Measurements from ENCODE around the gene ANXA1.
"Not testable (repeated sequence)": the region's sequence is repeated elsewhere in the genome, so short reads cannot be mapped to it uniquely, and the experiment has no call there.

ANXA1 gene, protein sequence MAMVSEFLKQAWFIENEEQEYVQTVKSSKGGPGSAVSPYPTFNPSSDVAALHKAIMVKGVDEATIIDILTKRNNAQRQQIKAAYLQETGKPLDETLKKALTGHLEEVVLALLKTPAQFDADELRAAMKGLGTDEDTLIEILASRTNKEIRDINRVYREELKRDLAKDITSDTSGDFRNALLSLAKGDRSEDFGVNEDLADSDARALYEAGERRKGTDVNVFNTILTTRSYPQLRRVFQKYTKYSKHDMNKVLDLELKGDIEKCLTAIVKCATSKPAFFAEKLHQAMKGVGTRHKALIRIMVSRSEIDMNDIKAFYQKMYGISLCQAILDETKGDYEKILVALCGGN

DNA sequence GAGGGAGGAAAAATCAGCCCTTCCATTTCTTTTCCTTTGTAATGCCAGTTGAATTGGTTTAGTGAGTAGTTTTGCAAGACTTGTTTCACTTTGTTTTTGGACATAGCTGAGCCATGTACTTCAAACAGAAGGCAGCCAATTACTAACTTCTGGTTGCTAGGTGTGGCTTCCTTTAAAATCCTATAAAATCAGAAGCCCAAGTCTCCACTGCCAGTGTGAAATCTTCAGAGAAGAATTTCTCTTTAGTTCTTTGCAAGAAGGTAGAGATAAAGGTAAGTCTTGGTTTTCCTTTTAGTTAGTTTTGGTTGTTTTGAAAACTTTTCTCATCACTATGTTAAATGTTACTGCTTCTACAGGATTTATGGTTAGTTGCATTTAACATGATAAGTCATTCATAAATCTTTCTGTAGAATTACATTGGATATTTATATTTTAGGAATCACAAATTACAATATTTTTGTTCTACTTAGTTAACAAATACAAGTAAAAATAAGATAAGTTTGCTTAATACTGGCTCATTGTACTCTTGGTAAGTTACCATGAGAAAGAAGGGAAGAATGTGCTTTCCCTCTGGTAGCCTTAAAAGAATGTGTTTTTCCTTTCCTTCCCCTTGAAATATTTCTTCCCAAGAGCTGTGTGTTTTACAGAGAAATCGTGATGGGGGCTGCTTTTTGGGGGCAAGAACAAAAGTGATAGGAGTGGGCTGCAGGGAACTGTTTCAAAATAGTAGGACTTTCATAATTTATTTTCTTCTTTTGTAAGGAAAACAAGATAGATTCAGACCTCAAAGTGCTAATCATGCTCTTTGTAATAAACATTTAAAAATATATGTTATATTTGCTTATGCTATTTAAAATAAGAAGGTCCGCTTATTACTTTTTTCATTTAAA, at the start of gene ANXA1:
ANXA1 (plus strand) TSS at position 213 of the 890 bp plus-strand sequence. CDS start 6,671 bp downstream, outside the sequence.
- Histone ChIP-seq H3K27me3 (ENCODE audit: control insufficient read depth, insufficient read depth, low read length) (no peaks in the 10 kb centered on the region), H3K9ac (ENCODE audit: low read length) (no peak within 1 kb of the TSS), H3K4me1 (ENCODE audit: control insufficient read depth, low read depth, low read length) (peaks cover 17% of the 10 kb centered on the region), H3K36me3 (ENCODE audit: control insufficient read depth, low read depth, low read length) (no peaks in the 10 kb centered on the region), H3K9me3 (ENCODE audit: control insufficient read depth, low read depth, low read length) (no peaks in the 10 kb centered on the region), H3K4me3 (ENCODE audit: low read length) (no peak within 1 kb of the TSS), H3K27ac (ENCODE audit: low read length) (no peak within 1 kb of the TSS)

DNA sequence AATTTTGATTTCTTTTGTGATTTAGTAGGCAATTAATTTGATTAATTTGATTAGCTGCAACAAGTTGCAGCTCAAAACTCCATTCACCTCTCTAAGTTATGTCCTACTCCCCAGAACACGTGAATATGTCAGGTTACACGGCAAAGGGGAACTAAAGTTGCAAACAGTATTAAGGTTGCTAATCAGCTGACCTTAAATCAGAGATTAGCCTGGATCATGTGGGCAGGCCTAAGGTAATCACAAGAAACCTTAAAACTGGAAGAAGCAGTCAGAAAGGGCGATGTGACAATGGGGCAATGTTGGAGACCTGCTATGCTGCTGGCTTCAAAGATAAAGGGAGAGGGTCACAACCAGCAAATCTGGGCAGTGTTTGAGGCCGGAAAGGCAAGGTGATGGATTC, 47.3 kb upstream of the ANXA1 start:
- H3K9me3 ChIP-seq (ENCODE audit: control insufficient read depth, low read depth, low read length): no peaks in the 10 kb centered on the region
- H3K9ac ChIP-seq (ENCODE audit: low read length): no peak overlapping the region
- no peaks in the 10 kb centered on the region for H3K27me3 ChIP-seq (ENCODE audit: control insufficient read depth, insufficient read depth, low read length)
- no peaks in the 10 kb centered on the region for H3K36me3 ChIP-seq (ENCODE audit: control insufficient read depth, low read depth, low read length)
- H3K27ac ChIP-seq (ENCODE audit: low read length): no peak overlapping the region
- no peak overlapping the region for H3K4me3 ChIP-seq (ENCODE audit: low read length)
- no peaks in the 10 kb centered on the region for H3K4me1 ChIP-seq (ENCODE audit: control insufficient read depth, low read depth, low read length)

DNA sequence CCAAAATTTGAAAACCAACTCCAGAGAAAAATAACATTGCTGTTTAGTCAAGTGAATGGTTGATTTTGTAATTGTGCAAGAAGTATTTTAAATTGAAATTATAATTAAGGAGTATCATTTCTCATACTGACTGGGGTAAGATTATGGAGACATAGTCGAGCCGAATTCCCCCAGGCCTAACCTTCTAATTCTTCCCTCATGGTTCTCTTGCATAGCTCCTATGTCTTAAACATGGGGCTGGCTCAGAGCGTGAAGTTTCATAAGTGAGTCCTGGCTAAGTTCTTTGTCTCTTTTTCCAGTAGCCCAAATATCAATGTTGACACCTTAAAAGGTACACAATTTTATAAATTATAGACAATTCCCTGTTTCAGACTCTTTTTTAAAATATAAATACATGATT, 46.7 kb upstream of the ANXA1 start:
- Histone ChIP-seq H3K27ac (ENCODE audit: low read length) (no peak overlapping the region), H3K9me3 (ENCODE audit: control insufficient read depth, low read depth, low read length) (no peaks in the 10 kb centered on the region), H3K4me1 (ENCODE audit: control insufficient read depth, low read depth, low read length) (no peaks in the 10 kb centered on the region), H3K9ac (ENCODE audit: low read length) (no peak overlapping the region), H3K36me3 (ENCODE audit: control insufficient read depth, low read depth, low read length) (no peaks in the 10 kb centered on the region), H3K27me3 (ENCODE audit: control insufficient read depth, insufficient read depth, low read length) (no peaks in the 10 kb centered on the region), H3K4me3 (ENCODE audit: low read length) (no peak overlapping the region)

DNA sequence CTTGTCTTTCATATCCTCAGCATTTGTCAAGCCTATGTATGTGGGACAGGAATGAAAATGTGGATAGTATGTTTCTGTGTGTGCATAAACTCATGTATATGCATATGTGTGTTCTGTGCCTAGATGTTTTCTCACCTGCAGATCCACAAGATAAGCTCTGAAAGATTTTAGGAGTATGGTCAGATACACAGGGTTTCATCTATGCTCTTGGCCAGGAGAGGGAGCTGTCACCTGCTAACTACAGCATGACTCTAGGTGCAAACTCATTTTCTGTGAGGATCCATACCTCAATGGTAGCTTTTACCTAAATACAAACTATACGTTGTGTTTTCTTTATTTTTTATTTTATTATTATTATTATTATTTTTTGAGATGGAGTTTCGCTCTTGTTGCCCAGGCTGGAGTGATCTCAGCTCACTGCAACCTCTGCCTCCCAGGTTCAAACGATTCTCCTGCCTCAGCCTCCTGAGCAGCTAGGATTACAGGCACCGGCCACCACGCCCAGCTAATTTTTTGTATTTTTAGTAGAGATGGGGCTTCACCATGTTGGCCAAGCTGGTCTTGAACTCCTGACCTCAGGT, 44.1 kb upstream of the ANXA1 start:
- not testable (repeated sequence) for H3K4me1 ChIP-seq (ENCODE audit: control insufficient read depth, low read depth, low read length); H3K9me3 ChIP-seq (ENCODE audit: control insufficient read depth, low read depth, low read length); H3K27me3 ChIP-seq (ENCODE audit: control insufficient read depth, insufficient read depth, low read length); H3K9ac ChIP-seq (ENCODE audit: low read length); H3K27ac ChIP-seq (ENCODE audit: low read length); H3K36me3 ChIP-seq (ENCODE audit: control insufficient read depth, low read depth, low read length); H3K4me3 ChIP-seq (ENCODE audit: low read length)

DNA sequence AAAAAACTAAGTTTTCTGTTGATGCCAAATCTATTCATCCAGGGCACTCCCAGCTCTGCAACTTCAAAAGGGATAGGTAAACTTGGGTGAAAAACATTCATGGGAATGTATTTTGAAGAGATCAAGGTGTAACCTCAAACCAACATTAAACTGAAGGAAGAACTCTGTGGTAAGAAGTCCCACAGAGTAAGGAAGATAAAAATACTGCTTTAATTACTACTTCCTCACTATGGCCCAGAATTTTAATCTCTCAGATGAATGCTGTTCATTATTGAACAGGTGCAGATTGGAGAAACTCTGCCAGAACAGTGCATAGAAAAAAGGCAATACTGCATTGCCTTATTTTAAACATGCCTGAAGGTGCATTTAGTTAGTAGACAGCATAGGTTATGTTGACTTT, 37.6 kb upstream of the ANXA1 start:
- Histone ChIP-seq H3K27me3 (ENCODE audit: control insufficient read depth, insufficient read depth, low read length) (no peaks in the 10 kb centered on the region), H3K36me3 (ENCODE audit: control insufficient read depth, low read depth, low read length) (no peaks in the 10 kb centered on the region), H3K4me3 (ENCODE audit: low read length) (no peak overlapping the region), H3K27ac (ENCODE audit: low read length) (no peak overlapping the region), H3K4me1 (ENCODE audit: control insufficient read depth, low read depth, low read length) (no peaks in the 10 kb centered on the region), H3K9me3 (ENCODE audit: control insufficient read depth, low read depth, low read length) (no peaks in the 10 kb centered on the region), H3K9ac (ENCODE audit: low read length) (no peak overlapping the region)

DNA sequence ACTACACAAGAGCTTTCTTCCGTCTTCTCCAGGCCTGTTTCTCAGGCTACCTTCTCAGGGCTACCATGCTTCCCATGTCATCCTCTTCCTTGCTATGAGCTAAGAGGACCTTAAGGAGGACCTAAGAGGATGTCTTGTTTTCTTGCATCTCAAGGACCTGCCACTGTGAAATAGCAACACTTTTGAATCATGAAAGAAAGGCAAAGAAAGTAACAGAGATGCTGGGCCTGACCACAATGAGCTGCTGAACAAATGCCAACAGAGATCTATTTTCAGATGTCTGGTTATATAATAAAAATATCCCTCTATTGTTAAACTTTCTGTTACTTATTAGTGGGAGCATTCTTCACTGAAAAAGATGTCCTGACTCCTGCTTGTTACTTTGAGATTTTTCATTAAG, 36.7 kb upstream of the ANXA1 start:
- no peak overlapping the region for H3K9ac ChIP-seq (ENCODE audit: low read length)
- H3K36me3 ChIP-seq (ENCODE audit: control insufficient read depth, low read depth, low read length): no peaks in the 10 kb centered on the region
- H3K4me3 ChIP-seq (ENCODE audit: low read length): no peak overlapping the region
- H3K4me1 ChIP-seq (ENCODE audit: control insufficient read depth, low read depth, low read length): no peaks in the 10 kb centered on the region
- H3K27me3 ChIP-seq (ENCODE audit: control insufficient read depth, insufficient read depth, low read length): no peaks in the 10 kb centered on the region
- H3K27ac ChIP-seq (ENCODE audit: low read length): no peak overlapping the region
- H3K9me3 ChIP-seq (ENCODE audit: control insufficient read depth, low read depth, low read length): no peaks in the 10 kb centered on the region

DNA sequence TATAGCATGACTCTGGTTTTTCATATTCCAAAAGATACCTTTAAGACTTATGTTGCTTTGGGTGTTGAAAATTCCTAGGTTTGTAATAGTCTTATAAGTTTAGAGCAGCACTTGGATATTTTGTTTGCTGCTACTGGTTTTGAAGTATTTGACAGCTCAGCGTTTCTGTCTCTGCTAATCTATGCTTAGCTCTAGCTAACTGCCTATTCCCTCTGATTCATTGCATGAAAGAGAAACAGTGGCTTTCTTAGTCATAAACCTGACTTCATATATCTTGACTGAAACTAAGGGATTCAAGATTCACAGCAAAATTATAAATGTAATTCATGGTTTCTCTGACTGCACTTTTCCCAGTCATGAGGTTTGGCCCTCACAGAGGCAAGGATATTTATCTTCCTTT, 35.6 kb upstream of the ANXA1 start:
- H3K4me3 ChIP-seq (ENCODE audit: low read length): no peak overlapping the region
- H3K9me3 ChIP-seq (ENCODE audit: control insufficient read depth, low read depth, low read length): no peaks in the 10 kb centered on the region
- no peaks in the 10 kb centered on the region for H3K36me3 ChIP-seq (ENCODE audit: control insufficient read depth, low read depth, low read length)
- no peak overlapping the region for H3K27ac ChIP-seq (ENCODE audit: low read length)
- H3K27me3 ChIP-seq (ENCODE audit: control insufficient read depth, insufficient read depth, low read length): no peaks in the 10 kb centered on the region
- no peak overlapping the region for H3K9ac ChIP-seq (ENCODE audit: low read length)
- no peaks in the 10 kb centered on the region for H3K4me1 ChIP-seq (ENCODE audit: control insufficient read depth, low read depth, low read length)

DNA sequence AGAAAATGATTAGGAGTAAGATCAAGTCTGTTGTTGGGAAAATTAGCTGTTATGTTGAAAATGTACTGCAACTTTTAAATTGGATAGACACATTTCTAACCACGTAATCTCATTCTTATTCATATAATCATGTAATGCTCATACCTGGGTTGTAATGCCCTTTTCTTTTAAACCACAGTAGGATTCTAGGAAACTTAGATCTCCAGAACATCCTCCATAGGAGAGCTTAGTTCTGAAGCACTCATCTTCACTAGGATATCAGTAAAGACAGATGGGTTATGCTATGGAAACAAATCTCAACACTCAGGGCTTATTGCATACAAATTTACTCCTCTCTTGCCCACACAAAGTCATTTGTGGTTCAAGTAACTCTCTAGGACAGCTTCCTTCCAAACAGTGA, 34.8 kb upstream of the ANXA1 start:
- H3K27me3 ChIP-seq (ENCODE audit: control insufficient read depth, insufficient read depth, low read length): no peaks in the 10 kb centered on the region
- no peak overlapping the region for H3K4me3 ChIP-seq (ENCODE audit: low read length)
- no peaks in the 10 kb centered on the region for H3K36me3 ChIP-seq (ENCODE audit: control insufficient read depth, low read depth, low read length)
- H3K9ac ChIP-seq (ENCODE audit: low read length): no peak overlapping the region
- no peaks in the 10 kb centered on the region for H3K4me1 ChIP-seq (ENCODE audit: control insufficient read depth, low read depth, low read length)
- no peak overlapping the region for H3K27ac ChIP-seq (ENCODE audit: low read length)
- no peaks in the 10 kb centered on the region for H3K9me3 ChIP-seq (ENCODE audit: control insufficient read depth, low read depth, low read length)

DNA sequence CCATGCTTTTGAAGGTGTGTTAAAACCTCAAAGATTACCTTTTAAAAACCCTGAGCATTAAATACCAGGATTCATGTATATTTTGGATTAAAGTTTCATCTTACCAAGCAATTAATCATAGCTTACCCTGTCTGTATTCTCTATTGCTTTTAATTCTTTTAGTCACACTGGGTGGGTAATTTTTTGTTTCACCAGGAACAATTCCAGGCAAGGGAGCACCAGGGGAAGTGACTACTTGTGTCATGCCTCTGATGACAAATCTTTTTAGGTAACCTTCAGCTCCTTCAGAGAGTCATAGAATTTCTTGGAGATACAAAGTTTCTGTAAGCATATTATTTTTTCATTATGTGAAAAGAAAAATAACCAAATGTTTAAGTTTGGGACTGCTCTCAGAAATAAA, 33.4 kb upstream of the ANXA1 start:
- no peaks in the 10 kb centered on the region for H3K36me3 ChIP-seq (ENCODE audit: control insufficient read depth, low read depth, low read length)
- H3K9ac ChIP-seq (ENCODE audit: low read length): no peak overlapping the region
- no peaks in the 10 kb centered on the region for H3K4me1 ChIP-seq (ENCODE audit: control insufficient read depth, low read depth, low read length)

DNA sequence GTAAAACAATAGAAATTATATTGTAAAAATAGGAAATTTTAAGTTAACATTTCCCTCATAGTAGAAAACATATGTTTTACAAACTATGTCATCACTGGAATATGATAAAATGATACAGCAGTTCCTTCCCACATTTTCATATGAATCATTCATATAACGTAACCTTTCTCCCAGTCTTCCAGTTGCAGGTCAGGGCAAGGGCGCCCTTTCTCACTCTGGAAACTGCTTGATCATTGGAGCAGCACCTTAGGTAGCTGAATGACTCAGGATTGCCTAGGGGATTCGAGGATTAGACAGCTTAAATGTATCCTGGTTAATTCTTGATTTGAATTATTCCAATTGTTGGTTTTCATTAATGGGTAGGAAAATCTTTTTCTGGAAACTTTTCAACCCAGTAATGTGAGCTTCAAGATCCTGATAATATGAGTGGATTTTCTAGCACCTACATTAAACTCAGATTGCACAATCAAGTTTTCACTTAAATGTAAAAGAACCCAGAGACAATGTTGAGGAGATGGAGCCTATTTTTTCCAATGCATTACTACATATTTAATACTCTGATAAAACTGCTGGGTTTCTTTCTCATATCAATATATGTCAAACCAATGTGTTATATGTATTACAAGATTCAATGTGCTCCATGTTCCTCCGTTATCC, 32.6 kb upstream of the ANXA1 start:
- Histone ChIP-seq H3K36me3 (ENCODE audit: control insufficient read depth, low read depth, low read length) (no peaks in the 10 kb centered on the region), H3K9ac (ENCODE audit: low read length) (no peak overlapping the region), H3K4me1 (ENCODE audit: control insufficient read depth, low read depth, low read length) (no peaks in the 10 kb centered on the region), H3K4me3 (ENCODE audit: low read length) (no peak overlapping the region), H3K27me3 (ENCODE audit: control insufficient read depth, insufficient read depth, low read length) (no peaks in the 10 kb centered on the region), H3K9me3 (ENCODE audit: control insufficient read depth, low read depth, low read length) (no peaks in the 10 kb centered on the region), H3K27ac (ENCODE audit: low read length) (no peak overlapping the region)

More for the DNA sequence above, 33.4 kb upstream of the ANXA1 start:
- H3K27ac ChIP-seq (ENCODE audit: low read length): no peak overlapping the region
- H3K9me3 ChIP-seq (ENCODE audit: control insufficient read depth, low read depth, low read length): no peaks in the 10 kb centered on the region
- no peaks in the 10 kb centered on the region for H3K27me3 ChIP-seq (ENCODE audit: control insufficient read depth, insufficient read depth, low read length)
- H3K4me3 ChIP-seq (ENCODE audit: low read length): no peak overlapping the region

DNA sequence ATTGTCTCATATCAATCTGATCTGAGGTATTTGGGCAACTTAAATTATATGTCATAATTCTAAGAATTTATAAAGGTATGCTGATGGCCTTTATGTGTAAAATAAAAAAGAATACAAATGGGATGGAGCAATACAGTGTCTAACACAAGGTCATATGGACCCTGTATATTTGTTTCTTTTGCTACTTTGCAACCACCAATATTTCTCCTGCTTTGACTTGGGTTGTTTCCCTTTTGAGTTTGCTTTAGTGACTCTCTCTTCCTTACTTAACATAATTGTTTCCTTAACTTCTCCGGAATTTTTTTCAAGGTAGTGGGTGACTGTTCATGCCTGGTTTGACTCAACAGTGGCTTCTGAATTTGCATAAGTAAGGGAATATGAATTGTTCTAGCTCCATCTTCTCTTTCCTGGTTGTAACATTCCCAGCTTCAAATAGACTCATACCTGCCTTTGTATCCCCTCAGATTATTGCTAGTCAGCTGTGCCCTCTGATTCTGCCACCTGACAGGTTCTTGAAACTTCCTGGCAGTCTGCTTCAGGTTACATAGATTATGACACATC, 30.2 kb upstream of the ANXA1 start:
- no peak overlapping the region for H3K27ac ChIP-seq (ENCODE audit: low read length)

More for the DNA sequence above, 30.2 kb upstream of the ANXA1 start:
- no peaks in the 10 kb centered on the region for H3K27me3 ChIP-seq (ENCODE audit: control insufficient read depth, insufficient read depth, low read length)
- no peaks in the 10 kb centered on the region for H3K4me1 ChIP-seq (ENCODE audit: control insufficient read depth, low read depth, low read length)
- H3K4me3 ChIP-seq (ENCODE audit: low read length): no peak overlapping the region
- no peaks in the 10 kb centered on the region for H3K9me3 ChIP-seq (ENCODE audit: control insufficient read depth, low read depth, low read length)
- H3K9ac ChIP-seq (ENCODE audit: low read length): no peak overlapping the region
- H3K36me3 ChIP-seq (ENCODE audit: control insufficient read depth, low read depth, low read length): no peaks in the 10 kb centered on the region

Measured in iPS-18a (cell line).